KMS-11 (cell line): ENCODE measurements around the gene FMNL3.

Experiments
- H2AFZ ChIP-seq: fragments of 200-600 bp; sonication (generic); 2 replicates; pipeline ENCODE4 v1.6.1; 2016; ENCODE audit warnings: antibody characterized with exemption, mixed run types, low read depth
- H3K27ac ChIP-seq: fragments of 200-600 bp; sonication (generic); 2 replicates; pipeline ENCODE4 v1.6.1; 2016; ENCODE audit warnings: mild to moderate bottlenecking, mixed run types
- H3K27me3 ChIP-seq: fragments of 200-600 bp; sonication (generic); 2 replicates; pipeline ENCODE4 v1.6.1; 2017; ENCODE audit warnings: mild to moderate bottlenecking, low read depth, mixed run types, moderate library complexity; ENCODE audit not compliant: insufficient read depth
- H3K36me3 ChIP-seq: fragments of 200-600 bp; sonication (generic); 2 replicates; pipeline ENCODE4 v1.6.1; 2017; ENCODE audit warnings: mild to moderate bottlenecking, mixed run types; ENCODE audit not compliant: insufficient read depth
- H3K4me1 ChIP-seq: fragments of 200-600 bp; sonication (generic); 2 replicates; pipeline ENCODE4 v1.6.1; 2016; ENCODE audit warnings: mild to moderate bottlenecking, low read depth, mixed run types; ENCODE audit not compliant: poor library complexity, severe bottlenecking
- H3K4me2 ChIP-seq: fragments of 200-600 bp; sonication (generic); 2 replicates; pipeline ENCODE4 v1.7.0; 2016; ENCODE audit warnings: mild to moderate bottlenecking, mixed run types
- H3K4me3 ChIP-seq: fragments of 200-600 bp; sonication (generic); IDR thresholded peaks from 2 replicates; pipeline ENCODE4 v1.6.1; 2017; ENCODE audit warnings: low read depth, low read length, mixed read lengths; ENCODE audit not compliant: insufficient read depth
- H3K79me2 ChIP-seq: fragments of 200-600 bp; sonication (generic); 2 replicates; pipeline ENCODE4 v1.6.1; 2016; ENCODE audit warnings: low read depth, mixed run types; ENCODE audit not compliant: insufficient read depth
- H3K9ac ChIP-seq: fragments of 200-600 bp; sonication (generic); 2 replicates; pipeline ENCODE4 v1.6.1; 2016; ENCODE audit warnings: mild to moderate bottlenecking, mixed run types
- H4K20me1 ChIP-seq: fragments of 200-600 bp; sonication (generic); 2 replicates; pipeline ENCODE4 v1.6.1; 2016; ENCODE audit warnings: mild to moderate bottlenecking, mixed run types; ENCODE audit not compliant: insufficient read depth
- CTCF ChIP-seq: fragments of 200-600 bp; sonication (generic); conservative IDR thresholded peaks from 2 replicates; pipeline ENCODE4 v1.6.1; 2017; ENCODE audit warnings: low read depth, mild to moderate bottlenecking, antibody characterized with exemption, low read length, moderate library complexity, mixed read lengths

FMNL3 gene

GRCh38 chr12:49633703-49634345 is 73.4 kb downstream of the FMNL3 start:
- no peaks in the 10 kb centered on the region for H3K79me2 ChIP-seq
- H2AFZ ChIP-seq = no peak overlapping the region
- no peak overlapping the region for H3K9ac ChIP-seq
- H4K20me1 ChIP-seq = no peaks in the 10 kb centered on the region
- H3K4me3 ChIP-seq = no peak overlapping the region
- no peaks in the 10 kb centered on the region for H3K36me3 ChIP-seq
- no peak overlapping the region for H3K4me2 ChIP-seq
- no peak overlapping the region for H3K27ac ChIP-seq
- H3K4me1 ChIP-seq = peaks cover 12% of the 10 kb centered on the region
- TF ChIP-seq CTCF = no peak
- H3K27me3 ChIP-seq = no peaks in the 10 kb centered on the region

GRCh38 chr12:49632986-49633702 is 74.1 kb downstream of the FMNL3 start:
- H3K27me3 ChIP-seq = no peaks in the 10 kb centered on the region
- TF ChIP-seq CTCF = no peak
- no peak overlapping the region for H3K9ac ChIP-seq
- H2AFZ ChIP-seq = no peak overlapping the region
- no peaks in the 10 kb centered on the region for H4K20me1 ChIP-seq
- H3K4me1 ChIP-seq = peaks cover 12% of the 10 kb centered on the region
- no peaks in the 10 kb centered on the region for H3K79me2 ChIP-seq
- H3K27ac ChIP-seq = no peak overlapping the region
- H3K4me3 ChIP-seq = no peak overlapping the region
- H3K36me3 ChIP-seq = no peaks in the 10 kb centered on the region
- no peak overlapping the region for H3K4me2 ChIP-seq

GRCh38 chr12:49632401-49632800 is 74.8 kb downstream of the FMNL3 start:
- Histone ChIP-seq H3K27ac (no peak overlapping the region), H3K79me2 (no peaks in the 10 kb centered on the region), H3K27me3 (no peaks in the 10 kb centered on the region), H3K36me3 (no peaks in the 10 kb centered on the region), H3K4me3 (no peak overlapping the region), H3K4me2 (no peak overlapping the region), H2AFZ (no peak overlapping the region), H4K20me1 (no peaks in the 10 kb centered on the region), H3K4me1 (peaks cover 11% of the 10 kb centered on the region), H3K9ac (no peak overlapping the region)
- no peak for TF ChIP-seq CTCF

- H3K27ac ChIP-seq = no peak overlapping the region
- H4K20me1 ChIP-seq = no peaks in the 10 kb centered on the region
- no peak overlapping the region for H3K4me2 ChIP-seq
- no peaks in the 10 kb centered on the region for H3K79me2 ChIP-seq
- no peaks in the 10 kb centered on the region for H3K27me3 ChIP-seq
- TF ChIP-seq CTCF = no peak
- H2AFZ ChIP-seq = no peak overlapping the region
- peaks cover 1% of the 10 kb centered on the region for H3K4me1 ChIP-seq
- H3K9ac ChIP-seq = no peak overlapping the region
- H3K36me3 ChIP-seq = no peaks in the 10 kb centered on the region
- no peak overlapping the region for H3K4me3 ChIP-seq
Observed at GRCh38 chr12:49631336-49631907, 75.8 kb downstream of the FMNL3 start.
